Measurements from ENCODE around the gene STK39.

DNA sequence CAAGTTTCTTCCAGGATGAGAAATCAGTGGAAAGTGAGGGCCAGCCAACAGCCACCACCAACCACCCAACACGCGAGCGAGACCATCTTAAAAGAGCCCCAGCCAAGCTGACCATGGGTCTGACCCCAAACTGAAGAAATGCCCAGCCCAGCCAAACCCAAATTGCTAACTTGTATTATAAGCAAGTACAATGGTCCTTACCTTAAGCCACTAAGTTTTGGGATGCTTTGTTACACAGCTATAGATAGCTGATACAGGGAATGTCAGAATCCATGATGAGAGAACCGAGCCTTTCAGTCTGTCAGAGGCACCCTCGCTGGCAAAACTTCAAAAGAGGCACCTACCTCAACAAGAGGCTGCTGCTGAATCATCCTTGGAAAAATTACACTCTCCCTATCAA lies 17.0 kb downstream of the STK39 start:
- TF ChIP-seq GATA3 (IDR thresholded peaks at IDR 0.05; ENCODE audit: low read depth, low read length), result no peak
- TF ChIP-seq GATA2 (IDR thresholded peaks at IDR 0.05; ENCODE audit: low read depth, low read length), result no peak

All from SH-SY5Y (cell line).